ENCODE measurements around the gene ANKH.

ANKH gene

GRCh38 chr5:14834584-14835550 is 36.7 kb downstream of the ANKH start:
- Histone ChIP-seq H3K27ac (no peak overlapping the region), H3K4me3 (no peak overlapping the region)
- DNase-seq (ENCODE audit: low spot score): no peak
- no peak for TF ChIP-seq CTCF (IDR thresholded peaks at IDR 0.05)

GRCh38 chr5:14834062-14834461 is 37.5 kb downstream of the ANKH start:
- no peak for DNase-seq (ENCODE audit: low spot score)
- Histone ChIP-seq H3K4me3 (no peak overlapping the region), H3K27ac (no peak overlapping the region)
- no peak for TF ChIP-seq CTCF (IDR thresholded peaks at IDR 0.05)

GRCh38 chr5:14831006-14831338 is 40.6 kb downstream of the ANKH start:
- H3K27ac ChIP-seq: peak overlapping the region in 1 of 2 donors; percentile 33
- no peak for DNase-seq (ENCODE audit: low spot score)
- no peak for TF ChIP-seq CTCF (IDR thresholded peaks at IDR 0.05)
- no peak overlapping the region for H3K4me3 ChIP-seq

- DNase-seq (ENCODE audit: low spot score): no peak
- H3K27ac ChIP-seq: peak overlapping the region in 1 of 2 donors; percentile 33
- H3K4me3 ChIP-seq: peak overlapping the region; percentile 24
- TF ChIP-seq CTCF (IDR thresholded peaks at IDR 0.05): no peak
These were observed 41.2 kb downstream of the ANKH start for GRCh38 chr5:14830210-14831005.

- H3K4me3 ChIP-seq: no peak overlapping the region
- no peak overlapping the region for H3K27ac ChIP-seq
- DNase-seq (ENCODE audit: low spot score): no peak
- TF ChIP-seq CTCF (IDR thresholded peaks at IDR 0.05): no peak
These were observed 42.2 kb downstream of the ANKH start for GRCh38 chr5:14829396-14829795.

- Histone ChIP-seq H3K4me3 (no peak overlapping the region), H3K27ac (no peak overlapping the region)
- no peak for TF ChIP-seq CTCF (IDR thresholded peaks at IDR 0.05)
- no peak for DNase-seq (ENCODE audit: low spot score)
These were observed 44.9 kb downstream of the ANKH start for GRCh38 chr5:14826714-14827113.
